ENCODE results near the gene HAPLN1. TPM values are rescaled to one million over a fixed set of nuclear protein-coding genes. Genes with fewer than 3 reads are reported as not detected.

The HAPLN1 gene
- total and polyA plus RNA-seq, 2 of the 8 experiments (the other 6 are each of a cell fraction or from before 2014, with no cell fraction given), result 0.56 to 2.1 TPM

DNA sequence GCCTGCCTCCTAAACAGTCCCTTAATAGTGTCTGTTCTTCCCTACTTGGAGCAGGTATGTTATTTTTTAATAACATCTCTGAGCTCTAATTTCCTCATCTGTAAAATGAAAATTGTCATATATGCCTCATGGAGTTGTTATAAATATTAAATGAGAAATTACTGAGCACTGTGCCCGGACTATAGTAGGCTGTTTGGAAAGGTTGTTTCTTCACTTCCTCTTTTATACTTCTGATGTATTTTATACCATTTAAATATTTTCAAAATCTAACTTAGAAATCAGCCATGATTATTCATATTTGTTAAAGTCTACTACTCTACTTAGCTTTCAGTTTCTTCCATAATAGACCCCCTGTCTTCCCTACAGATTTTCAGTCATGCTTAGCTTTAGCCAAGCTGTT, 30.5 kb upstream of the HAPLN1 start (continued):
- TF ChIP-seq POU5F1 (IDR thresholded peaks at IDR 0.05; ENCODE audit: low read depth, low read length) (no peak), JUND (IDR thresholded peaks at IDR 0.05; ENCODE audit: low read length) (no peak), BRCA1 (IDR thresholded peaks at IDR 0.05; ENCODE audit: low read depth, low read length) (no peak), BACH1 (IDR thresholded peaks at IDR 0.05; ENCODE audit: low read length) (no peak), SRF (IDR thresholded peaks at IDR 0.05; ENCODE audit: low read depth, low read length) (no peak), MAFK (IDR thresholded peaks at IDR 0.05; ENCODE audit: low read depth, low read length) (no peak), GTF2F1 (IDR thresholded peaks at IDR 0.05; ENCODE audit: borderline replicate concordance, low read depth, low read length) (no peak)
- TF ChIP-seq, protein P1, sequence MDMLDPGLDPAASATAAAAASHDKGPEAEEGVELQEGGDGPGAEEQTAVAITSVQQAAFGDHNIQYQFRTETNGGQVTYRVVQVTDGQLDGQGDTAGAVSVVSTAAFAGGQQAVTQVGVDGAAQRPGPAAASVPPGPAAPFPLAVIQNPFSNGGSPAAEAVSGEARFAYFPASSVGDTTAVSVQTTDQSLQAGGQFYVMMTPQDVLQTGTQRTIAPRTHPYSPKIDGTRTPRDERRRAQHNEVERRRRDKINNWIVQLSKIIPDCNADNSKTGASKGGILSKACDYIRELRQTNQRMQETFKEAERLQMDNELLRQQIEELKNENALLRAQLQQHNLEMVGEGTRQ (IDR thresholded peaks at IDR 0.05; ENCODE audit: low read length), result no peak
